Jurkat, Clone E6-1 (cell line): Measurements from ENCODE around the gene MPV17L2.
"Not testable (repeated sequence)": the region's sequence is repeated elsewhere in the genome, so short reads cannot be mapped to it uniquely, and the experiment has no call there.

ENCODE experiments used
- DNase-seq: peaks from one replicate; pipeline ENCODE4 v3.0.0-alpha.2; 2011; ENCODE audit warnings: low read depth, low spot score
- H3K4me3 ChIP-seq: 2 replicates; pipeline ENCODE4 v1.5.1; 2011; ENCODE audit warnings: mild to moderate bottlenecking, low read length, control low read depth, moderate library complexity

MPV17L2 gene

DNA sequence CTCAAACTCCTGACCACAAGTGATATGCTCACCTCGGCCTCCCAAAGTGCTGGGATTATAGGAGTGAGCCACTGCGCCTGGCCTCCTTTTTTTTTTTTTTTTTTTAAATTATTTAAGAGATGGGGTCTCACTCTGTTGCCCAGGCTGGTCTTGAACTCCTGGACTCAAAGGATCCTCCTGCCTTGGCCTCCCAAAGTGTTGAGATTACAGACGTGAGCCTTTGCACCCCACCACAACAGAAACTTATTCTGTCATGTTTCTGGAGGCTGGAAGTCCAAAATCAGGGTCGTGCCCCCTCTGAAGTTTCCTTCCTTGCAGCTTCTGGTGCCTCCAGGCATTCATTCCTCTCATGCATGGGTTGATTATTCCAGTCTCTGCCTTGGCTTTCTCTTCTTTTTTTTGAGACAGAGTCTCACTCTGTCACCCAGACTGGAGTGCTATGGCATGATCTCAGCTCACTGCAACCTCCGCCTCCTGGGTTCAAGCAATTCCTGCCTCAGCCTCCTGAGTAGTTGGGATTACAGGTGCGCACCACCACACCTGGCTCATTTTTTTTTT, 33.9 kb upstream of the MPV17L2 start:
- DNase-seq, H3K4me3 ChIP-seq: not testable (repeated sequence)

DNA sequence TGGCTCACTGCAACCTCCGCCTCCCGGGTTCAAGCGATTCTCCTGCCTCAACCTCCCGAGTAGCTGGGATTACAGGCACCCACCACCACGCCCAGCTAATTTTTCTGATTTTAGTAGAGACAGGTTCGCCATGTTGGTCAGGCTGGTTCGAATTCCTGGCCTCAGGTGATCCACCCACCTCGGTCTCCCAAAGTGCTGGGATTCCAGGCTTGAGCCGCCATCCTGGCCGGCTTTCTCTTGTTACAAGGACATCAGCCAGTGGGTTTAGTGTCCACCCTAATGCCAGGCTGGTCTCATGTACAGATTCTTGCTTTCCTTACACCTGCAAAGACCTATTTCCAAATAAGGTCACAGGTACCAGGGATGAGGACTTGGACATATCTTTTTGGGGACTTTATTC, 33.2 kb upstream of the MPV17L2 start:
- no peak for DNase-seq
- no peak overlapping the region for H3K4me3 ChIP-seq

DNA sequence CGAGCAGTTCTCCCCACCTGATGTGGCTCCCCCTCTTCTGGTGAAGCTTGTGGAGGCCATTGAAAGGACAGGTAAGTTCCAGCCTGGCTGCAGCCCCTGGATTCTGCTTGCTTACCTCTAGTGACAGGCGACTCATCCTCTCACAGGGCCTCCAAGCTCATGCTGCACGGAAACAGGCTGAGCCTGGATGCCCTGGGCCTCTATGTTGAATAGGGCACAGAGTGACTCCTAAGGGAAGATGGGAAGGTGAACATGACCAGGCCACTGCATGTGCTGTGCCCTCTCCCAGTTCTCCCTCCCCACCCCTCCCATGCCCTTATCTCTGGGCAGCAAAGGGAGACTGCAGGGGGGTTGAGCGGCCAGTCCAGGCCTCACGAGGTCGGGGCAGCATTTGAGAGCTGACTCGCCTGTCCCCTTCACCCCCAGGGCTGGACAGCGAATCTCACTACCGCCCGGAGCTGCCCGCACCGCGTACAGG, 32.5 kb upstream of the MPV17L2 start:
- H3K4me3 ChIP-seq = peak overlapping the region; percentile 31
- DNase-seq = no peak

DNA sequence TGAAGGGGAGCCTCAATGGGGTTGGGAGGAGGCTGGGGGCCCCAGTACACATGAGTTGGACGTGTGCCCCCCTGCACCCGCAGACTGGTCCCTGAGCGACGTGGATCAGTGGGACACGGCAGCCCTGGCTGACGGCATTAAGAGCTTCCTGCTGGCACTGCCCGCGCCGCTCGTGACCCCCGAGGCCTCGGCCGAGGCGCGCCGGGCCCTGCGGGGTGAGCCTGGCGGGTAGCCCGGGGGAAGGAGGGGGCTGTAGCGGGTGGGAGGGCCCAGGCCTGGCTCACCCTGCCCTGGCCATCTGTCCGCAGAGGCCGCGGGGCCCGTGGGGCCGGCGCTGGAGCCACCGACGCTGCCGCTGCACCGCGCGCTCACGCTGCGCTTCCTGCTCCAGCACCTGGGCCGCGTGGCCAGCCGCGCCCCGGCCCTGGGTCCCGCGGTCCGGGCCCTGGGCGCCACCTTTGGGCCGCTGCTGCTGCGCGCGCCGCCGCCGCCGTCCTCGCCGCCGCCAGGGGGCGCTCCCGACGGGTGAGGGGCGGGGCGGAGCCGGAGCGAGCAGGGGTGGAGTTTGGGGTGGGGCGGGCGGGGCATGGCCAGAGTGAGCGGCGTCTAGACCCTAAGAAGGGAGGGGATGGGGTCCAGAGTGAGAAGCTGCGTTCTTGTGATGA, 31.9 kb upstream of the MPV17L2 start:
- peak; percentile 15 for DNase-seq

DNA sequence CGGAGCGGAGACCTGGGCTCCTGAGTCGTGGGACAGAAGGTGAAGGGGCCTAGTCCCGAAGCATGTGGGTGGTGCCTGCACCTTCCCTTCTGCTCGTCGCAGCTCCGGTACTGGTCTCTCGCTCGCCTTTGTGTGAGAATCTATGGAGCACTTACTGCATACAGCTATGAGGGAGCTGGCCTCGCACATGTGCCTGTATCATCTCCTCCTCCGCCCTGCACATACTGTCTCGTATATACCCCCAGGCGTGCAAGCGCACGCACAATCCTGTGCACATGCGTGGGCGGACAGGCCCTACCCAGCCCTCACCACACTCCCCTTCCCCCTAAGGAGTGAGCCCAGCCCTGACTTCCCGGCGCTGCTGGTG, 31.4 kb upstream of the MPV17L2 start:
- H3K4me3 ChIP-seq = 0 out of 2 replicates have a peak overlapping the region, but pooled peaks have one; percentile 1
- DNase-seq = no peak

More for the DNA sequence above, 31.9 kb upstream of the MPV17L2 start:
- H3K4me3 ChIP-seq = peak overlapping the region; percentile 31

DNA sequence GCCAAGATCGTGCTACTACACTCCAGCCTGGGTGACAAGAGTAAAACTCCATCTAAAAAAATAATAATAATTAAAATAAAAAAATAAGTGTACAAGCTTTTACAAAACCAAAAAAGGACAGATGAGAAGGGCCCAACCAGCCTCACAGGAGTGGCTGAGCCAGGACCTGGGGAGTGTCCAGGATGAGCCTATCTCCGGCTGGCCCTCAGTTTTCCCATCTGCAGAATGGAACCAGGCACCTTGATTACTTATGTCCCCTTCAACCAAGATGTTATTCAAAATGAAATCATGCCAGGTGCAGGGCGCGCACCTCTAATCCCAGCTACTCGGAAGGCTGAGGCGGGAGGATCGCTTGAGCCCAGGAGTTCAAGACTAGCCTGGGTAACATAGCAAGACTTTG, 28.9 kb upstream of the MPV17L2 start:
- DNase-seq = no peak
- no peak overlapping the region for H3K4me3 ChIP-seq

DNA sequence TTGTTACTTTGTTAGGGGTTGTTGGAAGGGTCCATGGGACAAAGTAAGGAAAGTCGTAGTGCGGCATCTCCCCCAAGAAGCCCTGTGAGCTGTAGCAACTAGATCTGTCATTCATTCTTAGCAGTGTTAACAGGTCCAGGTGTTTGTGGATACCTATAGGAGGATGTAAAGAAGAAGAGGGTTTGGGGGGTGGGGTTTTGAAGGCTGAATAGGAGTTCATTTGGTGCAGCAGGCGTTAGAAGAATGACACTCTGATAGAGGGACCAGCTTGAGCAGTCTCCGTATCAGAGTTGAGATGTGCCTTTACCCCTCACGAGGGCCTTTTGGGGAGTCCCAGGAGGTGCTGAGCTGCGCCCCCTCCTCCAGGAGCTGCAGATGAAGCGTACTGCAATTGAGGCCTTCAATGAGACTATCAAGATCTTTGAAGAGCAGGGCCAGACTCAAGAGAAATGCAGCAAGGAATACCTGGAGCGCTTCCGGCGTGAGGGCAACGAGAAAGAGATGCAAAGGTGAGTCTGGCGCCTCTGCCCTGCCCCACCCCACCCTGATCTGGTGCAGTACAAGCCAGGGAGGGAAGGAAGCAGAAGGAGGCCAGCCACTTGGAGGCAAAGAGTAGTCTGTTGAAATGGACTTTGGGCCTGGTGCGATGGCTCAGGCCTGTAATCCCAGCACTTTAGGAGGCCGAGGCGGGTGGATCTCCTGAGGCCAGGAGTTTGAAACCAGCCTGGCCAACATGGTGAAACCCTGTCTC, 27.0 kb upstream of the MPV17L2 start:
- DNase-seq = no peak
- no peak overlapping the region for H3K4me3 ChIP-seq

DNA sequence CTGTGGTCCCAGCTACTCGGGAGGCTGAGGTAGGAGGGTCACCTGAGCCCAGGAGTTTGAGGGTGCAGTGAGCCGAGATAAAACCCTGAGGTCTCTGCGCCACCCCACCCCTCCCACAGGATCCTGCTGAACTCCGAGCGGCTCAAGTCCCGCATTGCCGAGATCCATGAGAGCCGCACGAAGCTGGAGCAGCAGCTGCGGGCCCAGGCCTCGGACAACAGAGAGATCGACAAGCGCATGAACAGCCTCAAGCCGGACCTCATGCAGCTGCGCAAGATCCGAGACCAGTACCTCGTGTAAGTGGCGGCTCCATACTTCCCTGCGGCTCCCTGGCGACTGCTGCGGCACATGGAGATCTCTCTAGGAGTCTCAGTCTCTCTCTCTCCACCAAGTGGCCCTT, 26.0 kb upstream of the MPV17L2 start:
- no peak for DNase-seq
- H3K4me3 ChIP-seq = no peak overlapping the region

DNA sequence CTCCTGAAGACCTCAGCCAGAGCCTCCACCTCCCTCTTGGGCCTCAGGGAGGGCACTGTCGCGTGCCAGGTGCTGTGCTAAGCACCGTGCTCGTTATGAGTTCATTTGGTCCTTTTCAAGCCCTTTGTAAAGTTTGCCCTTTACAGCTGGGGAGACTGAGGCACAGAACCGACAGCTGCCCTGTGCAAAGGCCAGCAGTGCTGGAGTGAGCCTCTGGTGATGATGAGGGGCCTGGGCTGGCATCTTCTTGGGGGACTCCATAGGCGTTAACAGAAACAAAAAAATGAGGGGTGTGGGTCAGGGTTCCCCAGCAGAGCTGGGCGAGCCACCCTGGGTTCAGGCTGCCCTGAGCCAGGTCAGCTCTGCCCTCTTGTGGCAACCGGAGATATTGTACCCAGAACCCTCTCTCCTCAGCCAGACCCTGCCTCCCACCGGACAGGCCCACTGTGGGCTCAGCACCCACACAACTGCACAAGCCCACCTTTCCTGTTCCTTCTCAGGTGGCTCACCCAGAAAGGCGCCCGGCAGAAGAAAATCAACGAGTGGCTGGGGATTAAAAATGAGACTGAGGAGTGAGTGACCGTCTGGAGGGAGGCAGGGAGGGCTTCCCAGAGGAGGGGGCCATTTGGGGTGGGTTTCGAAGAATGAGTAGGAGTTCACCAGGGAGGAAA, 24.9 kb upstream of the MPV17L2 start:
- no peak overlapping the region for H3K4me3 ChIP-seq
- DNase-seq = no peak

DNA sequence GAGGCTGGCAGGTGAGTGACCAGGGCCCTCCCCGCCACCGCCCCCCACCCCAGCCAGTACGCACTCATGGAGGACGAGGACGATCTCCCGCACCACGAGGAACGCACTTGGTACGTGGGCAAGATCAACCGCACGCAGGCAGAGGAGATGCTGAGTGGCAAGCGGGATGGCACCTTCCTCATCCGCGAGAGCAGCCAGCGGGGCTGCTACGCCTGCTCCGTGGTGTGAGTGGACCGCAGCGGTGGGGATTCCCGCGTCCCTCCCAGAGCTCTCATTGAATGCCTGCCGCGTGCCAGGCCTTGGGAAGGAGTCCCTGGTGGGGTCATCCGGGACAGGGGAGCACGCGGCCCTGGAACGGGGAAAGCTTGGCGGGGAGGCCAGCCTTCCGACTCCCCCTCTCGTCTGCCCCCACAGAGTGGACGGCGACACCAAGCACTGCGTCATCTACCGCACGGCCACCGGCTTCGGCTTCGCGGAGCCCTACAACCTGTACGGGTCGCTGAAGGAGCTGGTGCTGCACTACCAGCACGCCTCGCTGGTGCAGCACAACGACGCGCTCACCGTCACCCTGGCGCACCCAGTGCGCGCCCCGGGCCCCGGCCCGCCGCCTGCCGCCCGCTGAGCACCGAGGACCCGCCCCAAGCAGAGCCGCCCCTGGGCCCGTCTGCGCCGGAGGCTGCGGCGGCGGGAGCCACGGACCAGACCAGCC, 24.2 kb upstream of the MPV17L2 start:
- DNase-seq = no peak
- H3K4me3 ChIP-seq = no peak overlapping the region

DNA sequence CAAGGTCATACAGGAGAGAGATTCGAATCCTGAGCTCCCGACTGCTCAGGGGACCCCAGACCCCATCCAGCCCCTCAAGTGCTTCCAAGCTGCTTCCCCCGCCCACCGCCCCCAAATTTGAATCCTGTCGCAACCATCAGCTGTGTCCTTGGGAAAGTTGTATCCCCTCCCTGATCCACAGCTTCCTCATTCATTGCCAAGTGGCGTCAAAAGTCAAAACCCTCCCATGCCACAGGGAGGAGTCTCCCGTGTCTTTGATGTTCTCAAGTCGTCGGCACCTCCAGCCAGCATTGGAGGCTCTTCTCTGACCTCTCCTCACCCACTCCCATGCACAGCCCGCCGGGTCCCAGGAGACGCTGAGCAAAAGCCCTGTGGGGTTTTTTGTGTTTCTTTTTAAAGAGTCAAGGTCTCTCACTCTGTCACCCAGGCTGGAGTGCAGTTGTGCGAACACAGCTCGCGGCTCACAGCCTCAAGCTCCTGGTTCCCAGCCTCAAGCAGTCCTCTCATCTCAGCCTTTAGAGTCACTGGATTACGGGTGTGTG, 22.2 kb upstream of the MPV17L2 start:
- no peak for DNase-seq
- H3K4me3 ChIP-seq = no peak overlapping the region

DNA sequence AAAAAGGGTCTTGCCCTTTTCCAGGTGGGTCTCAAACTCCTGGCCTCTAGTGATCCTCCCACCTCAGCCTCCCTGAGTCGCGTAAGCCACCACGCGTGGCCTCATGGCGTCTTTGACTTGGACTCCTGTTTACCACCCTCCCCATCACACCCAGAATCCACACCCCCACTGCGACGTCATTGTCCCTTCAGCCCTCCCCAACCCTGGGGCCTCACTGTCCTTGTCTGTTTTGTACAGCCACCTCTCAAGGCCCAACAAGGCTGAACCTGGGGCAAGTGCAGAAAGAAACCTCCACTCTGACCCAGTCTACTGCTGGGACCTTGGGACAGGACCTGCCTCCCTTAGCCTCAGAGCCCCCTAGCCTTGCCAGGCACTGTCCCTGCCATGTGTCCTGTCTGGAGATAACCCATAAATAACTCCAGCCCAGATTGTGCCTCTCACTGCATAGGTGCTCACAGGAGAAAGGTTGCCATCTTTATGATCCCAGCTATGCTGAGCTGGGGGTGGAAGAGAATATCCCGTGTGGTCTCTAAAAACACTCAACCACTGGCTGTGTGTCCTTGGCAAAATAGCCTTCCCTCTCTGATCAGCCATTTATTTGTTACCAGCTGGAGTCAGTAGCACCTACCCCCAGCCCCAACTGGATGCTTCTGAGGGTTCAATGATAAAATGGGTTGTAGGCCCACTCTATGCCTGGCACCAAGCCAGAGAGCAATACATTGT, 21.3 kb upstream of the MPV17L2 start:
- H3K4me3 ChIP-seq = no peak overlapping the region
- no peak for DNase-seq

DNA sequence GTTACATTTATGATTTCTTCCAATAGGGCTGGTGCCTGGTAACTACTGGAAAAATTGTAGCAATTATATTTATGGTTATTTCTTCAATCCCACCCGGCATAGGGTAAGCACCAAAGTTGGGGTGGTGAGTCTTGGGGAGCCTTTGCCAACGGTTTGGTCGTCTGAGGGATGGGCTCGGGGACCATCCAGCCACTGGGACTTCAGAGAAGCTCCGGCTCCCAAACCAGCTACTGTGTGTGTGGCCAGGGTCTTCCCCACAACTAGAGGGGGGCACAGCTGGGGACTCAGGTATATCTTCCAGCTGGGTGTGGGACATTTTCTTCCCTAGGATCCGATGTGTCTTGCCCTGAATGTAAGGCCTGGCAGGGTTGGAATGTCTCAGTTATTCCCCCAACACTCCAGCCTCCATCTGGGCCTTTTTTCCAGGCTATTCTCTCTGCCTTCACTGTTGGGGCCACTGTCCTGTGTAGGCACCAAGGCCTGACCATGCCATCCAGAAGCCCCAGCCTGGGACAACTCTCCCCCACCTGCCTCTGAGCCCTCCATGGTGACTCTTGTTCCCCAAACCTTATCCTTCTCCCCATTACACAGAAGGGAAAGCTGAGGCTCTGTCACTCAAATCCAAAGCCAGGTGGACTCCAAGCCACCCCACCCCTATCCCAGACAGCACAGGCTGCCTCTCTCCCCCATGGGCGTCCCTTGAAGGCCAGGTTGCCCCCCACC, 20.5 kb upstream of the MPV17L2 start:
- no peak overlapping the region for H3K4me3 ChIP-seq

DNA sequence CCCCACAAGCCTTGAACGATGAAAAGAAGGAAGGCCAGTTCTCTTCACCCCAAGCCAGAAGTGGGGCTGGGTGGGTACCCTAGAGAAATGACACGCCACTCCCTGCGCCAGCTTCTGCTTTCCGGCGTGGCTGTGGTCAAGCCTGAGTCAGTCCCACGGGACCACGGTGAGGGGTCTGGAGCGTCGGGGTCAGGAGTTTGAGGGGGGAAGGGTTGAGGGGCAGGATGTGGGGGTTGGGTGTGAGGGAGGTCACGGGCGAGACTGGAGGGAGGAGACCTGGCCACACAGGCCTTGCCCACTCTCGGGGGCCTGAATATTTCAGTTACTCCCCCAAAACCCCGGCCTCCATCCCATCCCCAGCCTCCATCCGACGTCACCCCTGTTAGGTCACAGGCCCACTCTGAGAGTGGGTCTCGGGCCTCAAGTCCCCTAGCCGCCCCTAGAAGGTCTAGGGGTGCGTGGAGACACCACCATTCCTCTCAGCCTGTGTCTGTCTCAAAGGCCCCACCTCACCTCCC, 19.9 kb upstream of the MPV17L2 start:
- no peak for DNase-seq

More for the DNA sequence above, 20.5 kb upstream of the MPV17L2 start:
- no peak for DNase-seq

DNA sequence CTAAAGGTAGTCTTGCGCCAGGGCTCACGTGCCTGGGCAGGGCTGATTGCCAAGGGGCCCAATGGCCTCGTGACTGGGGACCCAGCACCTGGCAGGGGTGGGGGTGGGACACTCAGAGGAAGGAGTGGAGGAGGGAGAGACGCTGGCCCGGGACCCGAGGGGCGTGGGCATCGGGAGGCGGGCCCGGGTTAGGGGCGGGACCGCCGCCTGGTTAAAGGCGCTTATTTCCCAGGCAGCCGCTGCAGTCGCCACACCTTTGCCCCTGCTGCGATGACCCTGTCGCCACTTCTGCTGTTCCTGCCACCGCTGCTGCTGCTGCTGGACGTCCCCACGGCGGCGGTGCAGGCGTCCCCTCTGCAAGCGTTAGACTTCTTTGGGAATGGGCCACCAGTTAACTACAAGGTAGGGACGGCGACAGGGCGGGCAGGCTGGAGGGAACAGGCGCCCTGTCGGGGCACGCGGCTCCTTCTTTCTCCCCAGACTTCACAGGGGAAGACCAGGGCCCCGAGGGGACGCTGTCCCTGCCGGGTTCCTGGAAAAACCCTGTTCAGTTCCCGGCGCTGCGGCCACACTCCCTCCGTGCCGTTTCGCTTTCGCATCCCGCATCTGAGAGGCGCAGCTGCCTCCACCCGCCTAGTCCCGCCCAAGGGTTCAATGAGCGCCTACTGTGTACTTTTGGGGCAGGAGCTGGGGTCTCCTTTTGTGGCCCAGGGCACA, 19.3 kb upstream of the MPV17L2 start, which contains the start of gene IFI30:
IFI30 (plus strand) TSS at position 242 of the 717 bp plus-strand sequence; CDS start at position 271, 29 bp downstream.
- peak; percentile 39 for DNase-seq
- H3K4me3 ChIP-seq = peak within 1 kb of the TSS; percentile 71

More for the DNA sequence above, 19.9 kb upstream of the MPV17L2 start:
- peak overlapping the region; percentile 71 for H3K4me3 ChIP-seq

DNA sequence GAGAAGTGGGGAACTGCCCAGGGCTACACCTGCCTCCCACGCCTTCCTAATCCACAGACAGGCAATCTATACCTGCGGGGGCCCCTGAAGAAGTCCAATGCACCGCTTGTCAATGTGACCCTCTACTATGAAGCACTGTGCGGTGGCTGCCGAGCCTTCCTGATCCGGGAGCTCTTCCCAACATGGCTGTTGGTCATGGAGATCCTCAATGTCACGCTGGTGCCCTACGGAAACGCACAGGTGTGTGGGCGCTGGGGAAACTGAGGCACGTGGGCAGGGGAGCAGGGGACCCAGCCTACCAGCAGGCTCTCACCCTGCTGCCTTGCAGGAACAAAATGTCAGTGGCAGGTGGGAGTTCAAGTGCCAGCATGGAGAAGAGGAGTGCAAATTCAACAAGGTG, 18.0 kb upstream of the MPV17L2 start:
- no peak overlapping the region for H3K4me3 ChIP-seq
- DNase-seq = no peak
